B cell (primary cell): Measurements from ENCODE around the gene DHRS12.

Experiments
- EZH2 ChIP-seq: IDR thresholded peaks from 2 replicates; pipeline ENCODE4 v1.6.1; 2012; ENCODE audit warnings: borderline replicate concordance, low read depth, mild to moderate bottlenecking, moderate library complexity, low read length; ENCODE audit not compliant: insufficient read depth, poor library complexity, severe bottlenecking
- TF ChIP-seq, protein P1 (sequence below): fragments of 200-600 bp; IDR thresholded peaks from one replicate; pipeline ENCODE4 v1.8.0; 2022; ENCODE audit warnings: antibody characterized with exemption, mild to moderate bottlenecking

GRCh38 chr13:51795419-51795818 is 8.5 kb downstream of the DHRS12 start:
- TF ChIP-seq, protein P1, sequence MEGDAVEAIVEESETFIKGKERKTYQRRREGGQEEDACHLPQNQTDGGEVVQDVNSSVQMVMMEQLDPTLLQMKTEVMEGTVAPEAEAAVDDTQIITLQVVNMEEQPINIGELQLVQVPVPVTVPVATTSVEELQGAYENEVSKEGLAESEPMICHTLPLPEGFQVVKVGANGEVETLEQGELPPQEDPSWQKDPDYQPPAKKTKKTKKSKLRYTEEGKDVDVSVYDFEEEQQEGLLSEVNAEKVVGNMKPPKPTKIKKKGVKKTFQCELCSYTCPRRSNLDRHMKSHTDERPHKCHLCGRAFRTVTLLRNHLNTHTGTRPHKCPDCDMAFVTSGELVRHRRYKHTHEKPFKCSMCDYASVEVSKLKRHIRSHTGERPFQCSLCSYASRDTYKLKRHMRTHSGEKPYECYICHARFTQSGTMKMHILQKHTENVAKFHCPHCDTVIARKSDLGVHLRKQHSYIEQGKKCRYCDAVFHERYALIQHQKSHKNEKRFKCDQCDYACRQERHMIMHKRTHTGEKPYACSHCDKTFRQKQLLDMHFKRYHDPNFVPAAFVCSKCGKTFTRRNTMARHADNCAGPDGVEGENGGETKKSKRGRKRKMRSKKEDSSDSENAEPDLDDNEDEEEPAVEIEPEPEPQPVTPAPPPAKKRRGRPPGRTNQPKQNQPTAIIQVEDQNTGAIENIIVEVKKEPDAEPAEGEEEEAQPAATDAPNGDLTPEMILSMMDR, result no peak
- no peak for TF ChIP-seq EZH2
